Kidney (tissue), 14 donors: ENCODE data around the gene LAMA4. TPM values are rescaled to one million over a fixed set of nuclear protein-coding genes. Genes with fewer than 3 reads are reported as not detected.

Source experiments
- DNase-seq, 5 donors: peaks; one replicate each; pipeline ENCODE4 v3.0.0-alpha.2; 2013 to 2020
- FAIRE-seq: peaks from 2 replicates; lab custom pipeline; 2012; peaks lifted over from hg19 to GRCh38; lab: Jason Lieb, UNC
- H3K27ac ChIP-seq, 2 donors: one replicate each; pipeline ENCODE4 v1.7.0; 2013; ENCODE audit warnings: low read depth in 2 of 2, low read length in 2 of 2, inconsistent platforms in 1 of 2
- H3K27me3 ChIP-seq: one replicate; pipeline ENCODE4 v1.7.1; 2013; ENCODE audit warnings: low read length, inconsistent platforms; ENCODE audit not compliant: control insufficient read depth, insufficient read depth
- H3K36me3 ChIP-seq, 3 donors: one replicate each; pipeline versions ENCODE4 v1.7.0 to v1.7.1; 2013; ENCODE audit warnings: low read length in 3 of 3, control low read depth in 1 of 3, inconsistent platforms in 1 of 3; ENCODE audit not compliant: insufficient read depth in 3 of 3, control insufficient read depth in 2 of 3
- H3K4me1 ChIP-seq, 3 donors: one replicate each; pipeline versions ENCODE4 v1.7.0 to v1.7.1; 2013; ENCODE audit warnings: low read length in 3 of 3, inconsistent platforms in 1 of 3, low read depth in 1 of 3; ENCODE audit not compliant: control insufficient read depth in 2 of 3, insufficient read depth in 2 of 3
- H3K4me3 ChIP-seq, 3 donors: one replicate each; pipeline versions ENCODE4 v1.7.0 to v1.8.1; 2013; ENCODE audit warnings: low read length in 3 of 3, control low read depth in 1 of 3, inconsistent platforms in 1 of 3
- H3K9ac ChIP-seq, 3 donors: one replicate each; pipeline versions ENCODE4 v1.7.0 to v1.7.1; 2013; ENCODE audit warnings: low read length in 3 of 3, control low read depth in 1 of 3, inconsistent platforms in 1 of 3
- H3K9me3 ChIP-seq, 3 donors: one replicate each; pipeline versions ENCODE4 v1.7.0 to v1.7.1; 2013; ENCODE audit warnings: low read length in 3 of 3, control low read depth in 1 of 3, inconsistent platforms in 1 of 3; ENCODE audit not compliant: control insufficient read depth in 2 of 3, insufficient read depth in 1 of 3
- intact Hi-C: fragments of 100-400 bp; cut with DNase I; formaldehyde crosslinking; loops from one replicate; pipeline ENCODE4 v1.11.1; 2022
- polyA plus RNA-seq: library from polyadenylated mRNA; stranded (reverse); fragments of 350-450 nt; fragmentation: Illumina TruSeq; extraction: RNeasy Lipid Tissue Mini Kit (QIAGEN cat#74804); gene quantifications from one replicate; pipeline ENCODE4 v1.2.3, GENCODE V29; 2014; ENCODE audit warnings: low read depth, low replicate concordance; ENCODE audit not compliant: insufficient read depth
- total RNA-seq: library from RNA; stranded (reverse); fragmentation: NEBNext Ultra II Directional; extraction: Animal tissue kit (Norgen Biotek cat#: 25700); gene quantifications from one replicate; pipeline ENCODE4 v1.2.1, GENCODE V29; 2021
- TF ChIP-seq, protein P1 (sequence below): IDR thresholded peaks from 3 replicates; pipeline ENCODE4 v1.5.1; 2012; ENCODE audit warnings: mild to moderate bottlenecking, moderate library complexity, borderline replicate concordance; ENCODE audit not compliant: insufficient read depth; ENCODE audit errors: extremely low read depth
- donor health status: control.
- donor health status: control.
- donor health status: control.
- donor health status: control.
- donor health status: control.
- donor health status: DM: yes; HTN: yes; CAD: no.
- donor health status: Normal renal cell carcinoma (clear cell type).

Gene LAMA4
- total and polyA plus RNA-seq, 2 donors from 2014 or later: 5.6 to 20.7 TPM

- no peak overlapping the region for H3K9ac ChIP-seq
- H3K9me3 ChIP-seq: no peaks in the 10 kb centered on the region
- FAIRE-seq: no peak
- intact Hi-C loops: no loop called here
- no peak for DNase-seq
- H3K4me1 ChIP-seq: no peaks in the 10 kb centered on the region
- no peak overlapping the region for H3K4me3 ChIP-seq
- TF ChIP-seq, protein P1, sequence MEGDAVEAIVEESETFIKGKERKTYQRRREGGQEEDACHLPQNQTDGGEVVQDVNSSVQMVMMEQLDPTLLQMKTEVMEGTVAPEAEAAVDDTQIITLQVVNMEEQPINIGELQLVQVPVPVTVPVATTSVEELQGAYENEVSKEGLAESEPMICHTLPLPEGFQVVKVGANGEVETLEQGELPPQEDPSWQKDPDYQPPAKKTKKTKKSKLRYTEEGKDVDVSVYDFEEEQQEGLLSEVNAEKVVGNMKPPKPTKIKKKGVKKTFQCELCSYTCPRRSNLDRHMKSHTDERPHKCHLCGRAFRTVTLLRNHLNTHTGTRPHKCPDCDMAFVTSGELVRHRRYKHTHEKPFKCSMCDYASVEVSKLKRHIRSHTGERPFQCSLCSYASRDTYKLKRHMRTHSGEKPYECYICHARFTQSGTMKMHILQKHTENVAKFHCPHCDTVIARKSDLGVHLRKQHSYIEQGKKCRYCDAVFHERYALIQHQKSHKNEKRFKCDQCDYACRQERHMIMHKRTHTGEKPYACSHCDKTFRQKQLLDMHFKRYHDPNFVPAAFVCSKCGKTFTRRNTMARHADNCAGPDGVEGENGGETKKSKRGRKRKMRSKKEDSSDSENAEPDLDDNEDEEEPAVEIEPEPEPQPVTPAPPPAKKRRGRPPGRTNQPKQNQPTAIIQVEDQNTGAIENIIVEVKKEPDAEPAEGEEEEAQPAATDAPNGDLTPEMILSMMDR: no peak
- H3K27ac ChIP-seq: no peak overlapping the region
- no peaks in the 10 kb centered on the region for H3K27me3 ChIP-seq
- H3K36me3 ChIP-seq: peaks cover 0 to 3% (median under 1%) of the 10 kb centered on the region in 3 donors
Observed at GRCh38 chr6:112066606-112067005, 187.8 kb downstream of the LAMA4 start.

DNA sequence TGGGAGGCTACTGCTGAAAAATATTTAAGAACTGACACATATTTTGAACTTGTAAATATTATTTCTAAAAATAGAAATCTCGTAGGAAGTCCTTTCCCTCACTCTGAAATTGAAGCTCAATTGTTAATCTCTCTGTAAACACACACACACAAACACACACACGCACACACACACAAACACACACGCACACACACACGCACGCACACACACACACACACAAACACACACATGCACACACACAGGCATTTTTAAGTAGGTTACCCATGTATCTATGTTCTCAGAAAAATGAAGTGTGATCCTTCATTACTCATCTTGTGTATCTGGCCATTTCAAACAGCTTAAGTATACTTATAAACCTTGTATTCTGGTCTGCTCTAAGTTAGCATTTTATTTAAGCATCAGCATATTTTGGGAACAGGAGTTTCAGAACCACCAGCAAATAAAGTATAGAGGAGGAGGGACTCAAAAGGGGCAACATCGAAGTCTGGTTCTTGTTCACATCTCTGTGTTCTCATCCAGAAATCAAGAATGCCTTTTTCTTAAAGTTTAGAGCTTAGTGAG, 188.9 kb downstream of the LAMA4 start:
- H3K27ac ChIP-seq: no peak overlapping the region
- no peaks in the 10 kb centered on the region for H3K9me3 ChIP-seq
- H3K27me3 ChIP-seq: no peaks in the 10 kb centered on the region
- H3K36me3 ChIP-seq: no peaks in the 10 kb centered on the region
- FAIRE-seq (no peak), DNase-seq (no peak)
- intact Hi-C loops: no loop called here
- H3K4me1 ChIP-seq: no peaks in the 10 kb centered on the region
- H3K9ac ChIP-seq: no peak overlapping the region
- TF ChIP-seq, protein P1: no peak
- no peak overlapping the region for H3K4me3 ChIP-seq

- Histone ChIP-seq H3K4me3 (no peak overlapping the region), H3K27me3 (no peaks in the 10 kb centered on the region), H3K4me1 (no peaks in the 10 kb centered on the region), H3K9me3 (no peaks in the 10 kb centered on the region), H3K27ac (no peak overlapping the region), H3K9ac (no peak overlapping the region), H3K36me3 (no peaks in the 10 kb centered on the region)
- no peak for DNase-seq
- intact Hi-C loops: no loop called here
- FAIRE-seq: no peak
- TF ChIP-seq, protein P1: no peak
Observed at GRCh38 chr6:112062966-112063365, 191.4 kb downstream of the LAMA4 start.

GRCh38 chr6:112061605-112062004, 192.8 kb downstream of the LAMA4 start:
- Histone ChIP-seq H3K36me3 (no peaks in the 10 kb centered on the region), H3K4me3 (no peak overlapping the region), H3K9ac (no peak overlapping the region), H3K4me1 (no peaks in the 10 kb centered on the region), H3K9me3 (no peaks in the 10 kb centered on the region), H3K27ac (no peak overlapping the region), H3K27me3 (no peaks in the 10 kb centered on the region)
- FAIRE-seq (no peak), DNase-seq (no peak)
- TF ChIP-seq, protein P1: no peak
- intact Hi-C loops: no loop called here
